OCI-LY7 (cell line): Measurements from ENCODE around the gene EFCAB7. TPM values are rescaled to one million over a fixed set of nuclear protein-coding genes. Genes with fewer than 3 reads are reported as not detected.

Experiments used
- BruUV-seq: library from RNA; stranded (reverse); fragments of 400-500 nt; replicated peaks from 2 replicates; lab custom pipeline; 2021; lab: Mats Ljungman, UMichigan
- CTCF ChIA-PET: fragments of 300-600 bp; sonication (Branson Sonifier 250); formaldehyde crosslinking; loops from one replicate; lab custom pipeline; 2022; ENCODE audit warnings: antibody characterized with exemption; ENCODE audit not compliant: unreplicated experiment; lab: Charles Lee
- POLR2A ChIA-PET: fragments of 300-600 bp; sonication (Branson Sonifier 250); formaldehyde crosslinking; loops from one replicate; lab custom pipeline; 2022; ENCODE audit warnings: antibody characterized with exemption; lab: Charles Lee
- DNase-seq: peaks from one replicate; pipeline ENCODE4 v3.0.0-alpha.2; 2015; ENCODE audit warnings: low spot score
- H2AFZ ChIP-seq: fragments of 200-600 bp; sonication (generic), shearing (Covaris generic); 2 replicates; pipeline ENCODE4 v1.6.1; 2014; ENCODE audit warnings: mild to moderate bottlenecking, antibody characterized with exemption, low read length, moderate library complexity
- H3K27ac ChIP-seq: fragments of 200-600 bp; sonication (generic); 2 replicates; pipeline ENCODE4 v1.5.1; 2014; ENCODE audit warnings: mixed run types, low read depth, mild to moderate bottlenecking, moderate library complexity, low read length, inconsistent platforms; ENCODE audit not compliant: poor library complexity, severe bottlenecking
- H3K36me3 ChIP-seq: fragments of 200-600 bp; sonication (generic); 2 replicates; pipeline ENCODE4 v1.6.1; 2014; ENCODE audit warnings: mild to moderate bottlenecking, antibody characterized with exemption, low read length, moderate library complexity, mixed read lengths; ENCODE audit not compliant: insufficient read depth
- H3K4me1 ChIP-seq: fragments of 200-600 bp; sonication (generic); 2 replicates; pipeline ENCODE4 v1.5.1; 2014; ENCODE audit warnings: mild to moderate bottlenecking, low read length; ENCODE audit not compliant: insufficient read depth, poor library complexity, severe bottlenecking
- H3K4me2 ChIP-seq: fragments of 200-600 bp; sonication (generic); 2 replicates; pipeline ENCODE4 v1.6.1; 2014; ENCODE audit warnings: mild to moderate bottlenecking, low read length
- H3K4me3 ChIP-seq: fragments of 200-600 bp; sonication (generic); 2 replicates; pipeline ENCODE4 v1.5.1; 2014; ENCODE audit warnings: mild to moderate bottlenecking, low read depth, low read length; ENCODE audit not compliant: poor library complexity, severe bottlenecking
- H3K79me2 ChIP-seq: fragments of 200-600 bp; sonication (generic); 2 replicates; pipeline ENCODE4 v1.6.1; 2016; ENCODE audit warnings: low read depth, mild to moderate bottlenecking, low read length, moderate library complexity, mixed read lengths; ENCODE audit not compliant: insufficient read depth
- H3K9me2 ChIP-seq: fragments of 200-600 bp; sonication (generic); 2 replicates; pipeline ENCODE4 v1.6.1; 2016; ENCODE audit warnings: mild to moderate bottlenecking, low read length, mixed read lengths; ENCODE audit not compliant: insufficient read depth
- H3K9me3 ChIP-seq: fragments of 200-600 bp; sonication (generic); 2 replicates; pipeline ENCODE4 v1.6.1; 2014; ENCODE audit warnings: mild to moderate bottlenecking, mixed run types, low read length, mixed read lengths
- H4K20me1 ChIP-seq: fragments of 200-600 bp; sonication (generic); 2 replicates; pipeline ENCODE4 v1.6.1; 2014; ENCODE audit warnings: mild to moderate bottlenecking, antibody characterized with exemption, low read length, moderate library complexity, mixed read lengths; ENCODE audit not compliant: insufficient read depth
- EZH2phosphoT487 ChIP-seq: fragments of 200-600 bp; sonication (generic); IDR thresholded peaks from 2 replicates; pipeline ENCODE4 v1.6.1; 2018; ENCODE audit warnings: low read depth, borderline replicate concordance, mild to moderate bottlenecking, mixed run types, antibody characterized with exemption, low read length, moderate library complexity, mixed read lengths
- intact Hi-C: fragments of 100-400 bp; cut with micrococcal nuclease; formaldehyde crosslinking; loops from one replicate; pipeline ENCODE4 v1.10.0; 2022; ENCODE audit not compliant: unreplicated experiment
- total RNA-seq, 2 experiments: library from RNA; depleted of rRNA in 1 of 2; stranded (reverse); fragments of >200 nt in 1 of 2; shearing (Covaris generic) in 1 of 2; gene quantifications; 2 replicates each; pipeline ENCODE4 v1.2.3, GENCODE V29; 2014 to 2022
- TF ChIP-seq, protein P1 (sequence below): fragments of 200-600 bp; sonication (generic); conservative IDR thresholded peaks from 2 replicates; pipeline ENCODE4 v1.5.1; 2014; ENCODE audit warnings: mild to moderate bottlenecking, antibody characterized with exemption, low read length, moderate library complexity, mixed read lengths

EFCAB7 gene
- total RNA-seq, 2 experiments from 2014 or later: 10.5 to 11.8 TPM

DNA sequence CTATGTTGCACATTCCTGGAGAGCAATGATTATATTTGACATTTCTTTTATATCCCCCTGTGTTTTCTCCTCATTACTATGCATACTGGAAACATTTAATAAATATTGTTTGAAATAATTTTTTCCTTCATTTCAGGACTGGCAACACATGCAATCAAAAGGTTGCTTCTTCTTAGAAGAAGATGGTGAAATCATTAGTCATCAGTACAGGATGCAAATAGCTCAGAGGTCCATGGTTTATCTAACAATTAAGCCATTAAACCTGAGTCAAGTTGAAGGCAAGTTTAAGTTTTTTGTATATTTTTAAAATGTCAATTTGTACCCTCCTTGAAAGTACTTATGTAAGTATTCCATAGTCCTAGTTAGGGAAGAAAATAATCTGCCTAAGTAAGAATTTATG, 22.5 kb downstream of the EFCAB7 start:
- no peak overlapping the region for H3K27ac ChIP-seq
- H2AFZ ChIP-seq: no peak overlapping the region
- no peaks in the 10 kb centered on the region for H3K9me3 ChIP-seq
- ChIA-PET POLR2A (no interaction called here), CTCF (no interaction called here)
- no peaks in the 10 kb centered on the region for H3K9me2 ChIP-seq
- no peak overlapping the region for H3K4me3 ChIP-seq
- H3K4me2 ChIP-seq: no peak overlapping the region
- no peaks in the 10 kb centered on the region; the same call in 1 of the 2 replicates for H3K36me3 ChIP-seq
- no peak for DNase-seq
- no TSS peak for BruUV-seq
- no peaks in the 10 kb centered on the region for H4K20me1 ChIP-seq
- intact Hi-C loops: no loop called here
- no peak for TF ChIP-seq EZH2phosphoT487
- TF ChIP-seq, protein P1, sequence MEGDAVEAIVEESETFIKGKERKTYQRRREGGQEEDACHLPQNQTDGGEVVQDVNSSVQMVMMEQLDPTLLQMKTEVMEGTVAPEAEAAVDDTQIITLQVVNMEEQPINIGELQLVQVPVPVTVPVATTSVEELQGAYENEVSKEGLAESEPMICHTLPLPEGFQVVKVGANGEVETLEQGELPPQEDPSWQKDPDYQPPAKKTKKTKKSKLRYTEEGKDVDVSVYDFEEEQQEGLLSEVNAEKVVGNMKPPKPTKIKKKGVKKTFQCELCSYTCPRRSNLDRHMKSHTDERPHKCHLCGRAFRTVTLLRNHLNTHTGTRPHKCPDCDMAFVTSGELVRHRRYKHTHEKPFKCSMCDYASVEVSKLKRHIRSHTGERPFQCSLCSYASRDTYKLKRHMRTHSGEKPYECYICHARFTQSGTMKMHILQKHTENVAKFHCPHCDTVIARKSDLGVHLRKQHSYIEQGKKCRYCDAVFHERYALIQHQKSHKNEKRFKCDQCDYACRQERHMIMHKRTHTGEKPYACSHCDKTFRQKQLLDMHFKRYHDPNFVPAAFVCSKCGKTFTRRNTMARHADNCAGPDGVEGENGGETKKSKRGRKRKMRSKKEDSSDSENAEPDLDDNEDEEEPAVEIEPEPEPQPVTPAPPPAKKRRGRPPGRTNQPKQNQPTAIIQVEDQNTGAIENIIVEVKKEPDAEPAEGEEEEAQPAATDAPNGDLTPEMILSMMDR: no peak
- H3K4me1 ChIP-seq: no peaks in the 10 kb centered on the region
- no peaks in the 10 kb centered on the region for H3K79me2 ChIP-seq

DNA sequence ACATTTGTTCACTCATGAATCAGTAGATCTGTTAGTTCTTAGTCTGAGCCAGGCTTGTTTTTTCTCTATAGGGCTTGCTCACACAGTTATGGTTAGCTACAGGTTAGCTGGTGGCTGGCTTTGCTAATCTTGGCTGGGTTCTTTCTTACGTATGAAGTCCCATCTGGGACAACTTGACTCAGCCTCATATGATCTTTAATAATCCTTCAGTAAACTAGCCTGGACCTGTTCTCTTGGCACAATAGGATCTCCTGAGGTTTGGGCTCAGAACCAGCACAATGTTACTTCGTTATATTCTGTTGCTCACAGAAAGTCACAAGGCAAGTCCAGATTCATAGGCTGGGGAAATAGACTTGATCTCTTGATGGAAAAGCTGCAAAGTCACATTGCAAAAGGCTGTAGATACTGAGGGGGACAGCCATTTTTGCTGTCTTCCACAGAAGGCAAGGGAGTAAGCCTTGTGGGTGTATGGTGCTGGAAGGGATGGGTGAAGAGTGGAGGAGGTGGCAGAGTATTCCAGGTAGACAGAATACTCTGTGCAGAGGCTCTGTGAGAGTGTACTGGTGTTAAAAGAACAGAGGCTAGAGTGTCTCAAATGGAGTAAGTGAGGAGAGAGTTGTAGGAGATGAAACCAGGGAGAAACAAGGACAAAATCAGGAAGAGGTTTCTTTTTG, 24.4 kb downstream of the EFCAB7 start:
- no peak overlapping the region for H2AFZ ChIP-seq
- H3K4me1 ChIP-seq: no peaks in the 10 kb centered on the region
- H3K9me3 ChIP-seq: no peaks in the 10 kb centered on the region
- intact Hi-C loops: no loop called here
- no TSS peak for BruUV-seq
- ChIA-PET CTCF (no interaction called here), POLR2A (no interaction called here)
- H3K36me3 ChIP-seq: no peaks in the 10 kb centered on the region
- no peaks in the 10 kb centered on the region for H3K9me2 ChIP-seq
- no peak overlapping the region for H3K4me3 ChIP-seq
- TF ChIP-seq EZH2phosphoT487: no peak
- TF ChIP-seq, protein P1: no peak
- no peaks in the 10 kb centered on the region for H4K20me1 ChIP-seq
- no peaks in the 10 kb centered on the region for H3K79me2 ChIP-seq
- H3K4me2 ChIP-seq: no peak overlapping the region
- DNase-seq: no peak
- H3K27ac ChIP-seq: no peak overlapping the region

DNA sequence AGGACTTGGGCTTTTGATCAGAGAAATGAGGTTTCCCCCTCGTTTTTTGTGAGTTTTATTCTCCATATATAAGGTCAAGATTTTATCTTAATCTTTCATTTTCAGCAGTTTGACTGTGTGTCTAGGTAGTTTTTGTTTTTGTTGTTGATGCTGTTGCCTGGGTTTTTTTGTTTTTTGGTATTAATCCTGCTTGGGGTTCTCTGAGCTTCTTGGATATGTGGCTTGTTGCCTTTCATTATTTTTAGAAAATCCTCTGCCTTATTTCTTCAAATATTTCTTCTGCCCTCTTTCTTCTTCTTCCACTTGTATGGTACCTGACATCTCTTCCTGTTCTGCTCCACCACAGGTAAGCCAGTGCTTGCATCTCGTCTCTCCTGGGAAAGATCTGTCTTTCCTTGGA, 25.0 kb downstream of the EFCAB7 start:
- no TSS peak for BruUV-seq
- no peaks in the 10 kb centered on the region for H3K4me1 ChIP-seq
- no peaks in the 10 kb centered on the region for H3K36me3 ChIP-seq
- H4K20me1 ChIP-seq: no peaks in the 10 kb centered on the region
- intact Hi-C loops: no loop called here
- no peaks in the 10 kb centered on the region for H3K79me2 ChIP-seq
- no peaks in the 10 kb centered on the region for H3K9me2 ChIP-seq
- CTCF ChIA-PET: no interaction called here
- no peaks in the 10 kb centered on the region for H3K9me3 ChIP-seq
- no peak overlapping the region for H3K4me2 ChIP-seq
- no peak overlapping the region for H2AFZ ChIP-seq
- no peak for TF ChIP-seq EZH2phosphoT487
- TF ChIP-seq, protein P1: no peak
- no peak overlapping the region for H3K4me3 ChIP-seq
- H3K27ac ChIP-seq: no peak overlapping the region
- POLR2A ChIA-PET: no interaction called here
- DNase-seq: no peak
